OCI-LY3 (cell line): ENCODE measurements around the gene TUBB4B.

Source experiments
- H2AFZ ChIP-seq: fragments of 200-600, 300-600 bp; shearing (Covaris generic); 2 replicates; pipeline ENCODE4 v1.6.0; 2014; ENCODE audit warnings: antibody characterized with exemption, low read depth, low read length
- H3K27ac ChIP-seq: fragments of 200-600, 300-600 bp; sonication (generic); 2 replicates; pipeline ENCODE4 v1.5.1; 2014; ENCODE audit warnings: mild to moderate bottlenecking, low read length, moderate library complexity, mixed read lengths
- H3K27me3 ChIP-seq: fragments of 200-600, 300-600 bp; sonication (generic); 2 replicates; pipeline ENCODE4 v1.6.1; 2014; ENCODE audit warnings: low read depth, low read length, mixed read lengths
- H3K36me3 ChIP-seq: fragments of 200-600, 300-600 bp; sonication (generic); replicated peaks from 2 replicates; pipeline ENCODE3; 2014; ENCODE audit warnings: low read depth, low read length, mixed read lengths
- H3K4me1 ChIP-seq: fragments of 300-600, 200-600 bp; sonication (generic); 2 replicates; pipeline ENCODE4 v1.6.1; 2014; ENCODE audit warnings: low read length, mixed read lengths
- H3K4me2 ChIP-seq: fragments of 200-600, 300-600 bp; sonication (generic); 2 replicates; pipeline ENCODE4 v1.6.1; 2014; ENCODE audit warnings: low read length, mixed read lengths
- H3K4me3 ChIP-seq: fragments of 300-600, 200-600 bp; sonication (generic); 2 replicates; pipeline ENCODE4 v1.5.1; 2014; ENCODE audit warnings: antibody characterized with exemption, mild to moderate bottlenecking, low read length, moderate library complexity
- H3K79me2 ChIP-seq: fragments of 300-600, 200-600 bp; shearing (Covaris generic); 2 replicates; pipeline ENCODE4 v1.6.1; 2014; ENCODE audit warnings: mild to moderate bottlenecking, low read length, mixed read lengths
- H3K9ac ChIP-seq: fragments of 300-600, 200-600 bp; shearing (Covaris generic); 2 replicates; pipeline ENCODE4 v1.6.0; 2014; ENCODE audit warnings: mild to moderate bottlenecking, low read length, moderate library complexity
- H3K9me3 ChIP-seq: fragments of 200-600, 300-600 bp; shearing (Covaris generic); 2 replicates; pipeline ENCODE4 v1.6.1; 2014; ENCODE audit warnings: low read length, mixed read lengths; ENCODE audit not compliant: insufficient read depth
- H4K20me1 ChIP-seq: fragments of 200-600, 300-600 bp; sonication (generic); 2 replicates; pipeline ENCODE4 v1.6.1; 2016; ENCODE audit warnings: low read length, mixed read lengths; ENCODE audit not compliant: insufficient read depth
- EZH2phosphoT487 ChIP-seq: fragments of 200-600 bp; shearing (Covaris generic); IDR thresholded peaks from 2 replicates; pipeline ENCODE4 v1.6.1; 2018; ENCODE audit warnings: antibody characterized with exemption, mixed run types, low read depth
- TF ChIP-seq, protein P1 (sequence below): fragments of 200-600, 300-600 bp; sonication (generic); IDR thresholded peaks from 2 replicates; pipeline ENCODE4 v1.5.1; 2014; ENCODE audit warnings: antibody characterized with exemption, low read length, low read depth

The TUBB4B gene

DNA sequence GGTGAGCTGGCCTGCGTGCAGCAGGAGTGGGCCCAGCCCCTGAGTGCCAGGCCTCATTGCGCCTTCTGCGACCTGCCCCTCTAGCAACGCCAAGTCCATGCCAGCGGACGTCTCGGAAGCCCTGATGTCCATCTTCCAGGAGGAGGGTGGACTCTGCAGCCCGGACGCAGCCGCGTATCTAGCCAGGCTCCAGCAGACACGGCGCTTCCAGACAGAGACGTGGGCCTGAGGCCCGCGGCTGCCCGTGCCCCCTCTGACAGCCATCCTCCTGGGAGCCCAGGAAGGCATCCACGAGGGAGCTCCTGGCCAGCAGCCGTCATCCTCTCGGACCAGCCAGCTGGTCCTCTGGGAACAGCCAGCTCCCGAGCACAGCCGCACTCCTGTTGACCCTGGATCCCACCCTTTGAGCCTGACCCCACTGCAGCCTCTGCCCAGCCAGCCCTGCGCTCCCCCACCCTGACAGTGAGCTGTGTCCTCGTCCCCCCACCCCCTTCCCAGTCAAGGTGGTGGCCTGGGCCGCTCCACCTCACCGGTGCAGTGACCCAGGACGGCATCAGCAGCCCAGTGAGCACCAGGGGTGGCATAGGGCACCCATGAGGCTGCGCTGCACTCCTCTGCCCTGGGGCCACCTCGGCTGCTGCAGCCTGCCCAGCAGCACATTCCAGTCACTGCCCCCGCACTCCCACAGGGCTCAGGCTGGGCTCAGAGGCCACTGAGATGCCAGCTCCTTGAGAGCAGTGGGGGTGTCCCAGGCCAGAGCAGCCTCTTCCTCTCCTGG lies 24.7 kb upstream of the TUBB4B start:
- no peak overlapping the region for H3K4me2 ChIP-seq
- no peaks in the 10 kb centered on the region for H3K79me2 ChIP-seq
- no peaks in the 10 kb centered on the region for H3K4me1 ChIP-seq
- H3K9ac ChIP-seq: no peak overlapping the region
- H3K27ac ChIP-seq: no peak overlapping the region
- H3K27me3 ChIP-seq: no peaks in the 10 kb centered on the region
- no peak overlapping the region for H3K4me3 ChIP-seq
- no peaks in the 10 kb centered on the region for H3K9me3 ChIP-seq
- H3K36me3 ChIP-seq: no peaks in the 10 kb centered on the region
- no peaks in the 10 kb centered on the region for H4K20me1 ChIP-seq
- TF ChIP-seq EZH2phosphoT487: no peak
- no peak overlapping the region for H2AFZ ChIP-seq

DNA sequence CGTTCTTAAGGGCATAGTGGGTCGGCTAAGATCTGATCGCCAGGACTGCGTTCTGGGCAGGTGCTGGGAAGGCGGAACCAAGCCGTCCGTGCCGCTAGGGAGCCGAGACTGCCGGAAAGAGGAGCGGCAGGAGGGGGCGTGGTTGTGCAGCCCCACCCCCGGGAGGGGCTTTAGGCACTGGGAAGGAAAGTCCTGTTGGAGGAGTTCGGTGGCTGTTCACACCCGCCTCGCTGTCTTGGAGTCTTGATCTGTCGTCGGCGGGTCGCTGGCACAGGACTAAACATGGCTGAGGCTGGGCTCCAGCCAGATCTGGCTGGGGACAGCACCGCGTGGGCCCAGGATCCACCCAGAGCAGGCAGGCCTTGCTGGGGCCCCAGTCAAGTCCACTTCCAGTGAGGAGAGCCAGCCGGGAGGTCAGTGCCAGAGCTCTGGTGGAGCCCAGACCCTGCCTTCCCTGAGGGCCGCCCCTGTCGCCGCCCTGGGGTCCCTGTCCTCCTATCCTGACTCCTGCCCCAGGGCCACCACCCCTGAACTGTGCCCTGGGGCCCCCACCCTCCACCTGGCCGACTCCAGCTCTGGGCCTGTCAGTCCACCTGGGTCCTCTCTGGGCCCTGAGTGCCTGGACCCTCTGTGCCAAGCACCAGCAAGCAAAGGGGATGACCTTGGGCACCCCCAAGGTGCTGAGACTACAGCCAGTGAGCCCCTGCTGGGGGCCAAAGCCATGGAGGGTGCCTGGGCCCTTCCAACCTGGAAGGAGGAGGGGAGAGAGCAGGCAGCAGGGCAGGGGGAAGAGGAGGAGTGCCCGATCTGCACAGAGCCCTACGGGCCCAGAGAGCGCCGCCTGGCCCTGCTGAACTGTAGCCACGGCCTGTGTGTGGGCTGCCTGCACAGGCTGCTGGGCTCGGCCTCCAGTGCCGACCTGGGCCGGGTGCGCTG lies 23.5 kb upstream of the TUBB4B start:
- no peaks in the 10 kb centered on the region for H3K9me3 ChIP-seq
- H3K27me3 ChIP-seq: no peaks in the 10 kb centered on the region
- no peaks in the 10 kb centered on the region for H3K79me2 ChIP-seq
- no peak overlapping the region for H2AFZ ChIP-seq
- no peaks in the 10 kb centered on the region for H4K20me1 ChIP-seq
- no peak overlapping the region for H3K4me2 ChIP-seq
- H3K27ac ChIP-seq: no peak overlapping the region
- no peak overlapping the region for H3K9ac ChIP-seq
- TF ChIP-seq, protein P1, sequence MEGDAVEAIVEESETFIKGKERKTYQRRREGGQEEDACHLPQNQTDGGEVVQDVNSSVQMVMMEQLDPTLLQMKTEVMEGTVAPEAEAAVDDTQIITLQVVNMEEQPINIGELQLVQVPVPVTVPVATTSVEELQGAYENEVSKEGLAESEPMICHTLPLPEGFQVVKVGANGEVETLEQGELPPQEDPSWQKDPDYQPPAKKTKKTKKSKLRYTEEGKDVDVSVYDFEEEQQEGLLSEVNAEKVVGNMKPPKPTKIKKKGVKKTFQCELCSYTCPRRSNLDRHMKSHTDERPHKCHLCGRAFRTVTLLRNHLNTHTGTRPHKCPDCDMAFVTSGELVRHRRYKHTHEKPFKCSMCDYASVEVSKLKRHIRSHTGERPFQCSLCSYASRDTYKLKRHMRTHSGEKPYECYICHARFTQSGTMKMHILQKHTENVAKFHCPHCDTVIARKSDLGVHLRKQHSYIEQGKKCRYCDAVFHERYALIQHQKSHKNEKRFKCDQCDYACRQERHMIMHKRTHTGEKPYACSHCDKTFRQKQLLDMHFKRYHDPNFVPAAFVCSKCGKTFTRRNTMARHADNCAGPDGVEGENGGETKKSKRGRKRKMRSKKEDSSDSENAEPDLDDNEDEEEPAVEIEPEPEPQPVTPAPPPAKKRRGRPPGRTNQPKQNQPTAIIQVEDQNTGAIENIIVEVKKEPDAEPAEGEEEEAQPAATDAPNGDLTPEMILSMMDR: no peak
- TF ChIP-seq EZH2phosphoT487: no peak
- H3K4me1 ChIP-seq: no peaks in the 10 kb centered on the region
- H3K4me3 ChIP-seq: no peak overlapping the region
- H3K36me3 ChIP-seq: no peaks in the 10 kb centered on the region

DNA sequence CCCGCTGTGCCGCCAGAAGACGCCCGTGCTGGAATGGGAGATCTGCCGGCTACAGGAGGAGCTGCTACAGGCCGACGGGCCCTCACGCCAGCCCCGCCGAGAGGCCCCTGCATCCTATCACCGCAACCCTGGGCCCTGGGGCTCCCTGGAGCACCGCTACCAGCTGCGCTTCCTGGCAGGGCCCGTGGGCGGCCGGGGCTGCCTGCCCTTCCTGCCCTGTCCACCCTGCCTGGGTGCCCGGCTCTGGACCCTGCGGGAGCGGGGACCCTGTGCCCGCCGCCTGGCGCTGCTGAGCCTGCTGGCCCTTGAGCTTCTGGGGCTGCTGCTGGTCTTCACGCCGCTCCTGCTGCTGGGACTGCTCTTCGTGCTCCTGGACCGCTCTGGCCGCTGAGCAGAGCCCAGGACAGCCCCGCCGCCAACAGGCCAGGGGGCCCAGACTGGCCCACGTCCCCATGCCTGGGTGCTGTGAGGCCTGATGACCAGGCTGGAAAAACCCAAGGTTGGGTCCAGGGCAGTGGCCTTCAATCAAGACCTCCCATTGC lies 22.8 kb upstream of the TUBB4B start:
- H3K27me3 ChIP-seq: no peaks in the 10 kb centered on the region
- H4K20me1 ChIP-seq: no peaks in the 10 kb centered on the region
- TF ChIP-seq, protein P1: no peak
- no peak for TF ChIP-seq EZH2phosphoT487
- H3K4me1 ChIP-seq: peaks cover 3% of the 10 kb centered on the region; the same call in 1 of the 2 replicates
- no peak overlapping the region for H3K4me3 ChIP-seq
- no peaks in the 10 kb centered on the region for H3K36me3 ChIP-seq
- H3K4me2 ChIP-seq: no peak overlapping the region
- H3K27ac ChIP-seq: no peak overlapping the region
- no peaks in the 10 kb centered on the region for H3K79me2 ChIP-seq
- H3K9ac ChIP-seq: no peak overlapping the region
- H2AFZ ChIP-seq: no peak overlapping the region
- H3K9me3 ChIP-seq: no peaks in the 10 kb centered on the region

DNA sequence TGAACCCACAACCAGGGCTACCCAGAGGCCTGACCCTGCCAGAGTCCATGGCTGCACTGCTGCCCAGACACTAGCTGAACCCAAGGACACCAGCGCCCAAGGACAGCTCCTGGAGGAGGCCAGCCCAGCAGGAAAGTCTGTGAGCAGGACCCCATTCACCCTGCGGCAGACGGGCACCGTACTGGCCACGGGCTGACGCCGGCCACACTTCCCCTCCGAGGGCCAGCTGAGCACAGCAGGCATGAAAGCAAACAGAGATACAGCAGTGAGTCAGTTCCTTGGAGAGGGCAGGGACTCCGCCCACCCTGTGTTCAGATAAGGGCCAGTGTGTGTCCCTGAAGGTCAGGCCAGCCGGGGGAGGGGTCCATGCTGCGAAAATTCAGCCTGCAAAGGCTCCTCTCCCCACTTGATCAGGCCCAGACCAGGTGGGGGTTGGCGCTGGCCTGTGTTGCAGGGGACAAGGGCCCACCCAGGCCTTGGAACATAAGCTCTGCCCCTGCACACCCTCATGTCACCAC lies 22.3 kb upstream of the TUBB4B start:
- Histone ChIP-seq H3K27me3 (no peaks in the 10 kb centered on the region), H3K4me3 (no peak overlapping the region), H3K9ac (no peak overlapping the region), H3K27ac (no peak overlapping the region), H4K20me1 (no peaks in the 10 kb centered on the region), H3K9me3 (no peaks in the 10 kb centered on the region), H2AFZ (no peak overlapping the region), H3K4me1 (peaks cover 3% of the 10 kb centered on the region; the same call in 1 of the 2 replicates), H3K4me2 (no peak overlapping the region), H3K79me2 (no peaks in the 10 kb centered on the region), H3K36me3 (no peaks in the 10 kb centered on the region)
- no peak for TF ChIP-seq EZH2phosphoT487
- TF ChIP-seq, protein P1: no peak
